Measurements from ENCODE around the gene MUL1. TPM values are rescaled to one million over a fixed set of nuclear protein-coding genes. Genes with fewer than 3 reads are reported as not detected.
A peak's percentile ranks its signal among the peaks of the same experiment; 100 is the strongest.
"Not testable (repeated sequence)": the region's sequence is repeated elsewhere in the genome, so short reads cannot be mapped to it uniquely, and the experiment has no call there.

Gene MUL1
- total and polyA plus RNA-seq, 9 of the 15 experiments (the other 6 are each of a cell fraction or from before 2014, with no cell fraction given) = 10.4 to 32.9 (median 19.3) TPM

DNA sequence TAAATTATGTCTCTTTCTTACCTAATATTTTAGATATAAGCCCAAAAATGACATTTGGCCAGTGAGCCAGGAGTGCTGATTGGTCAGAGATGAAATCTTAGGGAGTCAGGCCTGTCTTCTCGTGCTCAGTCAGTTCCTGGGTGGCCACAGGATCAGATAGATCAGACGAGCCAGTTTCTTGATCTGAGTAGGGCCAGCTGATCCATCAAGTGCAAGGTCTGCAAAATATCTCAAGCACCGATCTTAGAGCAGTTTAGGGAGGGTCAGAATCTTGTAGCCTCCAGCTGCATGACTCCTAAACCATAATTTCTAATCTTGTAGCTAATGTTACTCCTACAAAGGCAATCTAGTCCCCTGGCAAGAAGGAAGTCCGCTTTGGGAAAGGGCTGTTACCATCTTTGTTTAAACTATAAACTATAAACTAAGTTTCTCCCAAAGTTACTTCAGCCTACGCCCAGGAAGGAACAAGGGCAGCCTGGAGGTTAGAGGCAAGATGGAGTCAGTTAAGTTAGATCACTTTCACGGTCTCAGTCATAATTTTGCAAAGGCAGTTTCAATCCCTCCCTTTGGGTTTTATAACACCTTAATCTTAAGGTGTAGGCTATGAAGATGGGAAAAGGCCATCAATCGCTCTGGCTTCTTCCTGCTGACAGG, 11.8 kb upstream of the MUL1 start (continued):
- TF ChIP-seq L3MBTL2 (IDR thresholded peaks at IDR 0.05) = 0 out of 2 replicates have a peak, but pooled peaks have one; percentile 47
- TF ChIP-seq, protein P1, sequence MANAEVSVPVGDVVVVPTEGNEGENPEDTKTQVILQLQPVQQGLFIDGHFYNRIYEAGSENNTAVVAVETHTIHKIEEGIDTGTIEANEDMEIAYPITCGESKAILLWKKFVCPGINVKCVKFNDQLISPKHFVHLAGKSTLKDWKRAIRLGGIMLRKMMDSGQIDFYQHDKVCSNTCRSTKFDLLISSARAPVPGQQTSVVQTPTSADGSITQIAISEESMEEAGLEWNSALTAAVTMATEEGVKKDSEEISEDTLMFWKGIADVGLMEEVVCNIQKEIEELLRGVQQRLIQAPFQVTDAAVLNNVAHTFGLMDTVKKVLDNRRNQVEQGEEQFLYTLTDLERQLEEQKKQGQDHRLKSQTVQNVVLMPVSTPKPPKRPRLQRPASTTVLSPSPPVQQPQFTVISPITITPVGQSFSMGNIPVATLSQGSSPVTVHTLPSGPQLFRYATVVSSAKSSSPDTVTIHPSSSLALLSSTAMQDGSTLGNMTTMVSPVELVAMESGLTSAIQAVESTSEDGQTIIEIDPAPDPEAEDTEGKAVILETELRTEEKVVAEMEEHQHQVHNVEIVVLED (CRISPR knock-in tag; IDR thresholded peaks at IDR 0.05) = peak; percentile 68
- peak; percentile 84 for TF ChIP-seq ZNF239 (CRISPR knock-in tag; IDR thresholded peaks at IDR 0.05)
- TF ChIP-seq TCFL5 (CRISPR knock-in tag; conservative IDR thresholded peaks at IDR 0.05) = peak; percentile 78
- TF ChIP-seq TCF3 (CRISPR knock-in tag; IDR thresholded peaks at IDR 0.05) = peak; percentile 35; the same call in 1 of the 2 replicates
- peak; percentile 27; the same call in 1 of the 2 replicates for TF ChIP-seq MAFG (tag; conservative IDR thresholded peaks at IDR 0.05)
- TF ChIP-seq ZNF644 (tag; IDR thresholded peaks at IDR 0.05; ENCODE audit: low read depth) = peak; percentile 83; the same call in 1 of the 2 replicates
- peak; percentile 21; the same call in 1 of the 2 replicates for TF ChIP-seq RNF2 (IDR thresholded peaks at IDR 0.05)
- not testable (repeated sequence) for TF ChIP-seq NR2C1 (IDR thresholded peaks at IDR 0.05); NR4A1 (CRISPR knock-in tag; IDR thresholded peaks at IDR 0.05)
- peak; percentile 47 for TF ChIP-seq NR2C1 (tag; IDR thresholded peaks at IDR 0.05)
- peak; percentile 85; the same call in 1 of the 2 replicates for TF ChIP-seq ZBTB17 (CRISPR knock-in tag; IDR thresholded peaks at IDR 0.05)
- peak; percentile 93 for TF ChIP-seq NR4A1 (tag; IDR thresholded peaks at IDR 0.05)
- TF ChIP-seq, protein P2, sequence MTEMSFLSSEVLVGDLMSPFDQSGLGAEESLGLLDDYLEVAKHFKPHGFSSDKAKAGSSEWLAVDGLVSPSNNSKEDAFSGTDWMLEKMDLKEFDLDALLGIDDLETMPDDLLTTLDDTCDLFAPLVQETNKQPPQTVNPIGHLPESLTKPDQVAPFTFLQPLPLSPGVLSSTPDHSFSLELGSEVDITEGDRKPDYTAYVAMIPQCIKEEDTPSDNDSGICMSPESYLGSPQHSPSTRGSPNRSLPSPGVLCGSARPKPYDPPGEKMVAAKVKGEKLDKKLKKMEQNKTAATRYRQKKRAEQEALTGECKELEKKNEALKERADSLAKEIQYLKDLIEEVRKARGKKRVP (CRISPR knock-in tag; IDR thresholded peaks at IDR 0.05) = peak; percentile 79
- TF ChIP-seq E2F3 (CRISPR knock-in tag; IDR thresholded peaks at IDR 0.05) = peak; percentile 59; the same call in 1 of the 2 replicates
- TF ChIP-seq RFX7 (CRISPR knock-in tag; IDR thresholded peaks at IDR 0.05) = peak; percentile 75; the same call in 1 of the 2 replicates
- TF ChIP-seq, protein P3, sequence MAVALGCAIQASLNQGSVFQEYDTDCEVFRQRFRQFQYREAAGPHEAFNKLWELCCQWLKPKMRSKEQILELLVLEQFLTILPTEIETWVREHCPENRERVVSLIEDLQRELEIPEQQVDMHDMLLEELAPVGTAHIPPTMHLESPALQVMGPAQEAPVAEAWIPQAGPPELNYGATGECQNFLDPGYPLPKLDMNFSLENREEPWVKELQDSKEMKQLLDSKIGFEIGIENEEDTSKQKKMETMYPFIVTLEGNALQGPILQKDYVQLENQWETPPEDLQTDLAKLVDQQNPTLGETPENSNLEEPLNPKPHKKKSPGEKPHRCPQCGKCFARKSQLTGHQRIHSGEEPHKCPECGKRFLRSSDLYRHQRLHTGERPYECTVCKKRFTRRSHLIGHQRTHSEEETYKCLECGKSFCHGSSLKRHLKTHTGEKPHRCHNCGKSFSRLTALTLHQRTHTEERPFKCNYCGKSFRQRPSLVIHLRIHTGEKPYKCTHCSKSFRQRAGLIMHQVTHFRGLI (CRISPR knock-in tag; IDR thresholded peaks at IDR 0.05) = peak; percentile 72; the same call in 1 of the 2 replicates
- peak; percentile 52; the same call in 1 of the 2 replicates for TF ChIP-seq ZNF175 (CRISPR knock-in tag; IDR thresholded peaks at IDR 0.05; ENCODE audit: low read depth)
- peak; percentile 34; the same call in 1 of the 2 replicates for TF ChIP-seq LCOR (CRISPR knock-in tag; IDR thresholded peaks at IDR 0.05)
- TF ChIP-seq ZNF583 (CRISPR knock-in tag; IDR thresholded peaks at IDR 0.05) = peak; percentile 84; the same call in 1 of the 2 replicates
- TF ChIP-seq ZNF165 (CRISPR knock-in tag; IDR thresholded peaks at IDR 0.05; ENCODE audit: borderline replicate concordance) = peak; percentile 94
- TF ChIP-seq ZNF75A (CRISPR knock-in tag; IDR thresholded peaks at IDR 0.05) = 0 out of 2 replicates have a peak, but pooled peaks have one; percentile 27
